ENCODE data around the gene HRAS.
A peak's percentile ranks its signal among the peaks of the same experiment; 100 is the strongest.

The HRAS gene

GRCh38 chr11:567011-567628 lies 31.7 kb upstream of the HRAS start:
- DNase-seq, result no peak

DNA sequence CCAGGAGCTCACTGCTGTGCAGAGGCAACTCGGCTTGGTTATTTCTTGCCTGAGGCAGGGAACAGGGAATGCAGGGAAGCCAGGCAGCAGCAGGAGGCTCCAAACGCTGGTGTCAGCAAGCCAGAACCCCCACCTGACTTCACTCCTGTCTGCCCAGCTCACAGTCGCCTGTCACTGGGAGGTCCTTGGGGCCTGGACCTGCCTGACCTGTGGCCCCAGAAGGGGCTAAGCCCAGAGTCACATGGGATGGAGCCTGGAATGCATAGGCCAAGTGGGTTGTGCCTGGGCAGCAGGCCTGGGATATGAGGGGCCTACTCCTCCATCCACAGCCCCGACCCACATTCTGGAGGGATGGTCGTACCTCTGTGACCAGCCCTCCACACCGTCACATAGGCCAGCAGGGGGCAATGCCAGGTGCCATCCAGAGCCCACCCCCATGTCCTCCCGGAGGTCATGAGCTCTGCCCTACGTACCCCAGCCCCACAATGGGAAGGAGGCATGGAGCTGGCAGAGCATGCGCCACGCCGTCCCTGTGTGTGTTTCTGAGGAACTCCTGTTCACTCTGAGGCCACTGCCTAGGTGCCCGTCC lies 30.6 kb upstream of the HRAS start:
- DNase-seq, result no peak

DNA sequence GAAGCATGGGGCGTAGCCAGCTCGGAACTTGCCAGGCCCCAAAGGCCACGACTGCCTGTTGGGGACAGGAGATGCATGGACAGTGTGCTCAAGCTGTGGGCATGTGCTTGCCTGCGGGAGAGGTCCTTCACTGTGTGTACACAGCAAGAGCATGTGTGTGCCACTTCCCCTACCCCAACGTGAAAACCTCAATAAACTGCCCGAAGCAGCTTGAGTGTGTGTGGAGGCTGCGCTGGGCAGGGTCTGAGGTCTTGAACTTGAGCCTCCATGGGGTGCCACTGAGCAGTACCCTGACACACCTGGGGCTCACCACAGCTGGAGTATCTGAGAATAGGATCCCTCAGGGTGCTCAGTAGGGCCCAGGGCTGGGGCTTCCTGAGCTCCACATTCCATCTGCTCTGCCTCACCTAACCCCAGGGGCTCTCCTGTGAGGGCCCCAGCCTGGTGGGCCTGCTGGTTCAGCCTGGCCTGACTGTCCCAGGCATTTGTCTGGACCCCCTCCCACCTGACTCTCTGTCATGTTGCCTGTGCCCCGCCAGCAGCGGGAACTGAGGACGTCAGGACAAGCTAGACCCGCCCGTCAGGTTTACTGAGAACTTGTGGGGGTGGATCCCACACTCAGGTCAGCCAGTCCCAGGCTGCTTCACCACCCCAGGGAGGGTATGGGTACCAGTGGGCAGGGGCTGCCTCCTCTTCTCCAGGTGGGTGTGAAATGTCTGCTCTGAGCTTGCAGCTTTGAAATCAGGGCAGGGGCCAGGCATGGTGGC lies 28.6 kb upstream of the HRAS start:
- DNase-seq, result no peak

- DNase-seq, result no peak
These were observed 27.9 kb upstream of the HRAS start for GRCh38 chr11:563066-563811.

DNA sequence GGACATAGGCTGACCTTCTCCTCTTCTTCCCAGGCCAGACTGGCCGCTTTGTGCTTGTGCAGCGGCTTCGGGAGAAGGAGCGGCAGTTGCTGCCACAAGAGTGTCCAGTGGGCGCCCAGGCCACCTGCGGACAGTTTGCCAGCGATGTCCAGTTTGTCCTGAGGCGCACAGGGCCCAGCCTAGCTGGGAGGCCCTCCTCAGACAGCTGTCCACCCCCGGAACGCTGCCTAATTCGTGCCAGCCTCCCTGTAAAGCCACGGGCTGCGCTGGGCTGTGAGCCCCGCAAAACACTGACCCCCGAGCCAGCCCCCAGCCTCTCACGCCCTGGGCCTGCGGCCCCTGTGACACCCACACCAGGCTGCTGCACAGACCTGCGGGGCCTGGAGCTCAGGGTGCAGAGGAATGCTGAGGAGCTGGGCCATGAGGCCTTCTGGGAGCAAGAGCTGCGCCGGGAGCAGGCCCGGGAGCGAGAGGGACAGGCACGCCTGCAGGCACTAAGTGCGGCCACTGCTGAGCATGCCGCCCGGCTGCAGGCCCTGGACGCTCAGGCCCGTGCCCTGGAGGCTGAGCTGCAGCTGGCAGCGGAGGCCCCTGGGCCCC lies 26.8 kb upstream of the HRAS start:
- no peak for DNase-seq

GRCh38 chr11:561148-562003 lies 26.0 kb upstream of the HRAS start:
- peak; percentile 5 for DNase-seq

GRCh38 chr11:560305-561147 lies 25.1 kb upstream of the HRAS start, which contains the start of the genes LMNTD2 and RASSF7:
TSS of gene LMNTD2 (minus strand) at chr11:560738. CDS start at chr11:560716, 22 bp downstream.
TSS of gene RASSF7 (plus strand) at chr11:560970. CDS start at chr11:561769, 799 bp downstream.
- DNase-seq, result peak; percentile 73

DNA sequence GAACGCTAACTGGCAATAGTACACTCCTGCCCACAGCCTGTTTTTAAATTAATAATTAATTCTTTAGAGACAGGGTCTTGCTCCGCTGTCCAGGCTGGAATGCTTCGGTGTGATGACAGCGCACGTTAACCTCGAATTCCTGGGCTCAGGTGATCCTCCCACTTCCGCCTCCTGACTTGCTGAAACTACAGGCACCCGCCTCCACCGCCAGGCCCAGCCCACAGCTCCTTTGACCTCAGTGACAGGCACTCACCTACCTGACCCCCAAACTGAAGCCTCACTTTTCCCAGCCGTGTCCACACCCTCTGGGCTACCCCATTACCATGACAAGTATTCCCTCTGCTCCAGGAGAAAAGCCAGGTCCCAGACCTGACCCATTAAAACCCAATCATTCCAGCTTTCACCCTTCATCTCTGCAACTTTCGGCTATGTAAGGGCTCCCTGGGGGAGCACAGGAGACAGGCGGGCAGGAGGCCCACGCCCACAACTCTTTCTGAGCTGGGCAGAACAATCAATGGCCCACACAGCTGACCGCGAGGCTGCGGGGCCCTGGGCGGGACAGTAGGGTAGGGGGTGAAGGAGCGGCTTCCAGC lies 24.4 kb upstream of the HRAS start:
- no peak for DNase-seq

- DNase-seq, result no peak
These were observed 23.7 kb upstream of the HRAS start for GRCh38 chr11:559020-559620.

DNA sequence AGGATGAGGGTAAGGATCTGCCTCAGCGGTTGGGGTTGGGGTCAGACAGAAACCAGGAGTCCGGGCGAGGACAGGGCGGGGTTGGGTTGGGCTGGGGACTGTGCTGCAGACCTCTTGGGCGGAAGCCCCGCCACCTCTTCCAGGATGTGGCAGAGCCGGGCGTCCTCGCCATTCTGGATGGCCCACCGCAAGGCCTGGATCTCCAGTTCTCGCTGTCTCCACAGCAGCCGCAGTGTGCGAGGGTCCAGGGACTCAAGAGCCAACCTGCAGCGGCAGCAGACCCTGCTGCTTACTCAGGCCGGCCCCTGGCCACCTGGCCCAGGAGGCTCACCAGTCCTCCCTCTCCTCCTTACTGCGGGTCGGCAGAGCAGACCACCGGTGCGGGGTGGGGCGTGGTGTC lies 23.1 kb upstream of the HRAS start:
- no peak for DNase-seq

DNA sequence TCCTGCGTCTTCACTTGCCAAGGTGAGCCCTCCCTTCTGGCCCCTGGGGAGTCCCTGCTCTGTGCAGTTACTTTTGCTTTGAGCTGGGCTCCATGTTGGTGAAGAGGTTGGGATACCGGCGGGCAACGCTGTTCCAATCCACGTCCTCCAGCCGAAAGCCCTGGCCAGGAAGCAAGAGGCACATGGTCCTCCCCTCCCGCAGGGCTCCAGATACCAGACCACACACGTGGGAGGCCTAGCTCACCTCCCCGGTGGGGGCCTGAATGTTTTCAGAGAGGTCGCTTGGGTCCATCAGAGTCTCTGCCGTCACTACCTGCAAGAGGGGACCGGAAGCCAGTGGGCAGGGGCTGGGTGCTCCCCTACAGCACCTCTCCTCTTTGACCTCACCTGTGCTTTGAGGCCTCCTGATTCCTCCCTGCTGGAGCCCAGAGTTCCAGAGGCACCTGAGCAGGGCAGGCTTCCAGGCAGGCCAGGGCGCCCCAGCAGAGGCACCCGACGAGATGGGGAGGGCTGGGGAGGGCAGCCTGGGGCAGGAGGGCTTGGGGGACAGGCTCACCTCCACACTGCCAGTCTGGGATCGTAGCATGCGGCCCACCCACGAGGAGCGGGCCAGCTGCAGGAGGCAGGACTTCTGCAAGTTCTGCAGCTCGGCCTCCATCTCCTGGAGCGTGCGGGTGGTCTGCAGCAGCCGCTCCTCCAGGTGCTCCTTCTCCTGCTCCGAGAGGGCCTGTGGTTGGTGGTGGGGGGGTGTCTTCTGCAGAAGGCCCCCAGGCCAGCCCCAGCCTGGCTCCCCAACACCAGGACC lies 22.2 kb upstream of the HRAS start:
- DNase-seq, result no peak

- no peak for DNase-seq
These were observed 21.4 kb upstream of the HRAS start for GRCh38 chr11:556662-557256.

- no peak for DNase-seq
These were observed 20.6 kb upstream of the HRAS start for GRCh38 chr11:555780-556661.

DNA sequence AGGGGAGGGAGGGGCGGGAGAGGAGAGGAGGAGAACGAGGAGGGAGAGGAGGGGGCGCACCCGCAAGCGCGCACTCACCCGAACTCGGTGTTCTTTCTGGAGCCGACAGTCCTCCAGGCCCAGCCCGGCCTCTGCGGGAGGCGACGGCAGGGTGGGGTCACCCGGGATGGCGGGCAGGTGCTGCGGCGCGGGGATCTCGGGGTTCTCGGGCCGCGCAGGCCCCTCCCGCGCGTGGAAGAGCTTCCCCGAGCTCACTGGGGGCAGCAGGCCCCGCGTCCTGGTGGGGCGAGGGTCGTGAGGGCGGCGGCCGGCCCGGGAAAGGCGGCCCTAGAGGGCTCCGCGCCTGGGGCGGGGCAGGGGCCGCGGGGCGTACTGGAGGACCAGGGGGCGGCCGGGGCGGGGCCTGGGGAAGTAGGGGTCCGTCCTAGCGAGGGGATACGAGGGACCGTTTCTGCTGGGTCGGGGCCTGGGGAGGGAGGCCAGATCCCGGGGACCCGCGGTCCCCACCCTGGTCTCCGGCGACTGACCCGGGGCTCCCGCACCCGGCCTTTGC lies 19.9 kb upstream of the HRAS start:
- no peak for DNase-seq

- DNase-seq, result peak; percentile 52
These were observed 19.3 kb upstream of the HRAS start for GRCh38 chr11:554428-555226.

GRCh38 chr11:553988-554340 lies 18.6 kb upstream of the HRAS start:
- no peak for DNase-seq

All from NCI-H2029 treated with DMSO at 0.1 percent for 48 hours (cell line).